ENCODE results near the gene PRKD2.

Gene PRKD2

DNA sequence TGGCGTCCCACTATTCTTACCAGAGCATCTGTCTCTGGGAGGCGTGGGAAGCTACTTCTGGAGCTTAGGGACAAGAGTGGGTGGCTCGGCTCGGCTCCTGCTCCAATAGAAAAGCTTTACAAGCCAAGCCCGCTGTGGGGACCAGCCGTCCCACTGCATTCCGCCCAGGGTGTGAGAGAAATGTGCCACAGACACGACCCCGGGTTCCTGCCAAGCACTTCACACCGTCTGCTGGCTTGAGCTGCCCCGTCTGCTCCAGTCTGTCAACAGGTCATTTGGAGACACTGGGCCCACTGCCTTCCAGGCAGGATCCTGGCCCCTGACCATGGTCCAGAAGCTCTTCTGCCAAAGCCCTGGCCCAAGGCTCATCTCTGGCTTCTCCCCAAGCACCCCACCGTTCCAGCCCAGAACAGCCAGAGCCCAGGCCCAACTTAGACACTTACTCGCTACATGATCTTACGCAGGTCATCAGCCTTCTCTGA is 22.4 kb upstream of the PRKD2 start:
- Histone ChIP-seq H3K36me3 (replicated peaks in 1 of 2; ENCODE audit: control insufficient read depth in 2 of 2, insufficient read depth in 2 of 2, low read length in 2 of 2) (peaks cover 32 to 92% of the 10 kb centered on the region in 2 donors), H3K27ac (replicated peaks; ENCODE audit: low read length) (no peak overlapping the region), H3K4me2 (ENCODE audit: insufficient read depth, low read length, poor library complexity, severe bottlenecking) (no peak overlapping the region), H3K27me3 (ENCODE audit: control insufficient read depth in 3 of 3, insufficient read depth in 3 of 3, low read depth in 1 of 3, low read length in 3 of 3) (no peaks in the 10 kb centered on the region), H3K4ac (ENCODE audit: low read length) (no peak overlapping the region), H4K91ac (ENCODE audit: low read depth, low read length, poor library complexity) (no peak overlapping the region), H2BK5ac (ENCODE audit: low read length) (peak overlapping the region; percentile 48), H2AFZ (ENCODE audit: low read length) (no peak overlapping the region), H2BK120ac (ENCODE audit: low read depth, low read length) (no peak overlapping the region), H2BK12ac (ENCODE audit: low read length) (no peak overlapping the region), H3K79me1 (ENCODE audit: low read depth, low read length) (peaks cover 22% of the 10 kb centered on the region), H3K9me3 (replicated peaks in 1 of 2; ENCODE audit: control insufficient read depth in 2 of 2, insufficient read depth in 1 of 2, low read depth in 1 of 2, low read length in 2 of 2) (no peaks in the 10 kb centered on the region), H3K14ac (ENCODE audit: low read length) (no peak overlapping the region), H3K4me3 (ENCODE audit: low read length in 2 of 2) (no peak overlapping the region), H3K9ac (ENCODE audit: low read depth, low read length, poor library complexity) (peak overlapping the region; percentile 15), H3K18ac (ENCODE audit: low read length) (no peak overlapping the region), H2BK15ac (ENCODE audit: low read length) (no peak overlapping the region), H2AK5ac (ENCODE audit: low read depth, low read length) (no peak overlapping the region), H4K8ac (ENCODE audit: low read depth, low read length) (no peak overlapping the region), H3K23ac (ENCODE audit: low read depth, low read length, poor library complexity) (peak overlapping the region; percentile 70), H3K4me1 (ENCODE audit: control insufficient read depth in 2 of 2, insufficient read depth in 1 of 2, low read depth in 1 of 2, low read length in 2 of 2) (peaks cover 3 to 9% of the 10 kb centered on the region in 2 donors)
- DNase-seq (ENCODE audit: low spot score), result no peak
- WGBS, 2 donors (ENCODE audit: extremely low coverage in 2 of 2, insufficient read length in 2 of 2, insufficient replicate concordance in 1 of 2), result no CpG with 5 or more reads among the region's 14 CpGs

- Histone ChIP-seq H2BK15ac (ENCODE audit: low read length) (no peak overlapping the region), H2BK12ac (ENCODE audit: low read length) (no peak overlapping the region), H3K4ac (ENCODE audit: low read length) (no peak overlapping the region), H3K36me3 (replicated peaks in 1 of 2; ENCODE audit: control insufficient read depth in 2 of 2, insufficient read depth in 2 of 2, low read length in 2 of 2) (peaks cover 42 to 95% of the 10 kb centered on the region in 2 donors), H2BK120ac (ENCODE audit: low read depth, low read length) (no peak overlapping the region), H3K4me3 (ENCODE audit: low read length in 2 of 2) (no peak overlapping the region), H3K18ac (ENCODE audit: low read length) (no peak overlapping the region), H2AK5ac (ENCODE audit: low read depth, low read length) (no peak overlapping the region), H3K9me3 (replicated peaks in 1 of 2; ENCODE audit: control insufficient read depth in 2 of 2, insufficient read depth in 1 of 2, low read depth in 1 of 2, low read length in 2 of 2) (no peaks in the 10 kb centered on the region), H3K4me2 (ENCODE audit: insufficient read depth, low read length, poor library complexity, severe bottlenecking) (no peak overlapping the region), H3K27me3 (ENCODE audit: control insufficient read depth in 3 of 3, insufficient read depth in 3 of 3, low read depth in 1 of 3, low read length in 3 of 3) (no peaks in the 10 kb centered on the region), H2AFZ (ENCODE audit: low read length) (no peak overlapping the region), H3K27ac (replicated peaks; ENCODE audit: low read length) (no peak overlapping the region), H3K4me1 (ENCODE audit: control insufficient read depth in 2 of 2, insufficient read depth in 1 of 2, low read depth in 1 of 2, low read length in 2 of 2) (peaks cover 0 to 6% of the 10 kb centered on the region in 2 donors), H3K9ac (ENCODE audit: low read depth, low read length, poor library complexity) (no peak overlapping the region), H4K8ac (ENCODE audit: low read depth, low read length) (no peak overlapping the region), H4K91ac (ENCODE audit: low read depth, low read length, poor library complexity) (no peak overlapping the region), H3K14ac (ENCODE audit: low read length) (no peak overlapping the region), H3K79me1 (ENCODE audit: low read depth, low read length) (peaks cover 26% of the 10 kb centered on the region), H3K23ac (ENCODE audit: low read depth, low read length, poor library complexity) (no peak overlapping the region), H2BK5ac (ENCODE audit: low read length) (no peak overlapping the region)
- no CpG with 5 or more reads among the region's 19 CpGs for WGBS, 2 donors (ENCODE audit: extremely low coverage in 2 of 2, insufficient read length in 2 of 2, insufficient replicate concordance in 1 of 2)
- DNase-seq (ENCODE audit: low spot score), result no peak
These were observed 20.9 kb upstream of the PRKD2 start for GRCh38 chr19:46737761-46738171.

- Histone ChIP-seq H3K79me1 (ENCODE audit: low read depth, low read length) (peaks cover 31% of the 10 kb centered on the region), H3K4me2 (ENCODE audit: insufficient read depth, low read length, poor library complexity, severe bottlenecking) (no peak overlapping the region), H3K23ac (ENCODE audit: low read depth, low read length, poor library complexity) (no peak overlapping the region), H3K14ac (ENCODE audit: low read length) (no peak overlapping the region), H3K4ac (ENCODE audit: low read length) (no peak overlapping the region), H2BK15ac (ENCODE audit: low read length) (no peak overlapping the region), H2AK5ac (ENCODE audit: low read depth, low read length) (no peak overlapping the region), H3K4me1 (ENCODE audit: control insufficient read depth in 2 of 2, insufficient read depth in 1 of 2, low read depth in 1 of 2, low read length in 2 of 2) (peaks cover 0 to 6% of the 10 kb centered on the region in 2 donors), H2BK12ac (ENCODE audit: low read length) (no peak overlapping the region), H4K8ac (ENCODE audit: low read depth, low read length) (no peak overlapping the region), H3K9ac (ENCODE audit: low read depth, low read length, poor library complexity) (no peak overlapping the region), H3K36me3 (replicated peaks in 1 of 2; ENCODE audit: control insufficient read depth in 2 of 2, insufficient read depth in 2 of 2, low read length in 2 of 2) (peaks cover 46 to 95% of the 10 kb centered on the region in 2 donors), H2BK120ac (ENCODE audit: low read depth, low read length) (no peak overlapping the region), H3K18ac (ENCODE audit: low read length) (no peak overlapping the region), H3K9me3 (replicated peaks in 1 of 2; ENCODE audit: control insufficient read depth in 2 of 2, insufficient read depth in 1 of 2, low read depth in 1 of 2, low read length in 2 of 2) (no peaks in the 10 kb centered on the region), H3K4me3 (ENCODE audit: low read length in 2 of 2) (no peak overlapping the region), H2BK5ac (ENCODE audit: low read length) (no peak overlapping the region), H4K91ac (ENCODE audit: low read depth, low read length, poor library complexity) (no peak overlapping the region), H2AFZ (ENCODE audit: low read length) (no peak overlapping the region), H3K27ac (replicated peaks; ENCODE audit: low read length) (no peak overlapping the region), H3K27me3 (ENCODE audit: control insufficient read depth in 3 of 3, insufficient read depth in 3 of 3, low read depth in 1 of 3, low read length in 3 of 3) (no peaks in the 10 kb centered on the region)
- DNase-seq (ENCODE audit: low spot score), result no peak
- no CpG with 5 or more reads among the region's 7 CpGs for WGBS, 2 donors (ENCODE audit: extremely low coverage in 2 of 2, insufficient read length in 2 of 2, insufficient replicate concordance in 1 of 2)
These were observed 20.4 kb upstream of the PRKD2 start for GRCh38 chr19:46737298-46737654.

- Histone ChIP-seq H3K18ac (ENCODE audit: low read length) (no peak overlapping the region), H4K8ac (ENCODE audit: low read depth, low read length) (no peak overlapping the region), H2AFZ (ENCODE audit: low read length) (no peak overlapping the region), H4K91ac (ENCODE audit: low read depth, low read length, poor library complexity) (no peak overlapping the region), H3K79me1 (ENCODE audit: low read depth, low read length) (peaks cover 35% of the 10 kb centered on the region), H2BK120ac (ENCODE audit: low read depth, low read length) (no peak overlapping the region), H3K23ac (ENCODE audit: low read depth, low read length, poor library complexity) (peak overlapping the region; percentile 21), H3K14ac (ENCODE audit: low read length) (no peak overlapping the region), H3K9me3 (replicated peaks in 1 of 2; ENCODE audit: control insufficient read depth in 2 of 2, insufficient read depth in 1 of 2, low read depth in 1 of 2, low read length in 2 of 2) (no peaks in the 10 kb centered on the region), H3K4me1 (ENCODE audit: control insufficient read depth in 2 of 2, insufficient read depth in 1 of 2, low read depth in 1 of 2, low read length in 2 of 2) (peaks cover 0 to 3% of the 10 kb centered on the region in 2 donors), H2BK5ac (ENCODE audit: low read length) (no peak overlapping the region), H3K4me2 (ENCODE audit: insufficient read depth, low read length, poor library complexity, severe bottlenecking) (no peak overlapping the region), H3K27ac (replicated peaks; ENCODE audit: low read length) (no peak overlapping the region), H3K9ac (ENCODE audit: low read depth, low read length, poor library complexity) (no peak overlapping the region), H3K27me3 (ENCODE audit: control insufficient read depth in 3 of 3, insufficient read depth in 3 of 3, low read depth in 1 of 3, low read length in 3 of 3) (no peaks in the 10 kb centered on the region), H2AK5ac (ENCODE audit: low read depth, low read length) (no peak overlapping the region), H2BK12ac (ENCODE audit: low read length) (no peak overlapping the region), H3K4ac (ENCODE audit: low read length) (no peak overlapping the region), H2BK15ac (ENCODE audit: low read length) (no peak overlapping the region), H3K4me3 (ENCODE audit: low read length in 2 of 2) (no peak overlapping the region), H3K36me3 (replicated peaks in 1 of 2; ENCODE audit: control insufficient read depth in 2 of 2, insufficient read depth in 2 of 2, low read length in 2 of 2) (peaks cover 46 to 95% of the 10 kb centered on the region in 2 donors)
- WGBS, 2 donors (ENCODE audit: extremely low coverage in 2 of 2, insufficient read length in 2 of 2, insufficient replicate concordance in 1 of 2), result no CpG with 5 or more reads among the region's 22 CpGs
- no peak for DNase-seq (ENCODE audit: low spot score)
These were observed 19.8 kb upstream of the PRKD2 start for GRCh38 chr19:46736531-46737297.
